ENCODE data around the gene FAM170A. TPM values are rescaled to one million over a fixed set of nuclear protein-coding genes. Genes with fewer than 3 reads are reported as not detected.

FAM170A gene
- total RNA-seq, 1 donor from 2014 or later, result not detected

GRCh38 chr5:119656023-119656422 is 26.7 kb downstream of the FAM170A start:
- no peaks in the 10 kb centered on the region for H4K20me1 ChIP-seq (ENCODE audit: low read depth)
- no peaks in the 10 kb centered on the region for H3K36me3 ChIP-seq
- no peak overlapping the region for H3K9ac ChIP-seq
- H3F3A ChIP-seq (ENCODE audit: low read depth), result no peaks in the 10 kb centered on the region
- no peak overlapping the region for H2AFZ ChIP-seq (replicated peaks)
- no peaks in the 10 kb centered on the region for H3K4me1 ChIP-seq
- no peaks in the 10 kb centered on the region for H3K27me3 ChIP-seq
- no peak overlapping the region for H3K4me3 ChIP-seq
- Mint-ChIP-seq H3K36me3 (no peaks in the 10 kb centered on the region), H3K4me1 (no peaks in the 10 kb centered on the region), H3K9me3 (peaks cover 5% of the 10 kb centered on the region), H3K27me3 (ENCODE audit: insufficient read depth, low read depth) (no peaks in the 10 kb centered on the region), H3K4me3 (no peak overlapping the region), H3K27ac (no peak overlapping the region)
- H3K79me2 ChIP-seq (ENCODE audit: low read depth), result no peaks in the 10 kb centered on the region
- no peak for TF ChIP-seq EZH2phosphoT487 (IDR thresholded peaks at IDR 0.05)
- no peak for TF ChIP-seq EZH2 (IDR thresholded peaks at IDR 0.05)
- TF ChIP-seq CTCF (IDR thresholded peaks at IDR 0.05), result no peak
- H3K9me3 ChIP-seq (ENCODE audit: low read depth), result no peaks in the 10 kb centered on the region
- no peak for DNase-seq (ENCODE audit: low spot score)
- no peak overlapping the region for H3K4me2 ChIP-seq
- no peak overlapping the region for H3K27ac ChIP-seq

- Histone ChIP-seq H3K27ac (no peak overlapping the region), H2AFZ (replicated peaks) (no peak overlapping the region), H3F3A (ENCODE audit: low read depth) (no peaks in the 10 kb centered on the region), H3K4me2 (no peak overlapping the region), H3K4me1 (no peaks in the 10 kb centered on the region), H3K9me3 (ENCODE audit: low read depth) (peaks cover 3% of the 10 kb centered on the region), H3K9ac (no peak overlapping the region), H4K20me1 (ENCODE audit: low read depth) (no peaks in the 10 kb centered on the region), H3K79me2 (ENCODE audit: low read depth) (no peaks in the 10 kb centered on the region), H3K36me3 (no peaks in the 10 kb centered on the region), H3K27me3 (no peaks in the 10 kb centered on the region), H3K4me3 (no peak overlapping the region)
- Mint-ChIP-seq H3K27ac (no peak overlapping the region), H3K4me3 (no peak overlapping the region), H3K9me3 (no peaks in the 10 kb centered on the region), H3K4me1 (no peaks in the 10 kb centered on the region), H3K36me3 (no peaks in the 10 kb centered on the region), H3K27me3 (ENCODE audit: insufficient read depth, low read depth) (no peaks in the 10 kb centered on the region)
- TF ChIP-seq EZH2 (IDR thresholded peaks at IDR 0.05) (no peak), EZH2phosphoT487 (IDR thresholded peaks at IDR 0.05) (no peak), CTCF (IDR thresholded peaks at IDR 0.05) (no peak)
- no peak for DNase-seq (ENCODE audit: low spot score)
Measured at GRCh38 chr5:119666542-119666941, 37.2 kb downstream of the FAM170A start.

- H3K4me1 Mint-ChIP-seq, result no peaks in the 10 kb centered on the region
- Histone ChIP-seq H3K9me3 (ENCODE audit: low read depth) (no peaks in the 10 kb centered on the region), H3K9ac (no peak overlapping the region), H3K79me2 (ENCODE audit: low read depth) (no peaks in the 10 kb centered on the region), H3K4me1 (peaks cover 8% of the 10 kb centered on the region), H3K4me3 (no peak overlapping the region), H3K36me3 (no peaks in the 10 kb centered on the region), H3K4me2 (no peak overlapping the region), H4K20me1 (ENCODE audit: low read depth) (no peaks in the 10 kb centered on the region), H3F3A (ENCODE audit: low read depth) (no peaks in the 10 kb centered on the region), H2AFZ (replicated peaks) (no peak overlapping the region), H3K27me3 (no peaks in the 10 kb centered on the region), H3K27ac (no peak overlapping the region)
- TF ChIP-seq EZH2 (IDR thresholded peaks at IDR 0.05), result no peak
- no peak for TF ChIP-seq CTCF (IDR thresholded peaks at IDR 0.05)
- TF ChIP-seq EZH2phosphoT487 (IDR thresholded peaks at IDR 0.05), result no peak
- no peak for DNase-seq (ENCODE audit: low spot score)
- H3K4me3 Mint-ChIP-seq, result no peak overlapping the region
- no peaks in the 10 kb centered on the region for H3K9me3 Mint-ChIP-seq
- H3K27ac Mint-ChIP-seq, result no peak overlapping the region
- no peaks in the 10 kb centered on the region for H3K36me3 Mint-ChIP-seq
- no peaks in the 10 kb centered on the region for H3K27me3 Mint-ChIP-seq (ENCODE audit: insufficient read depth, low read depth)
Measured at GRCh38 chr5:119678351-119679028, 49.1 kb downstream of the FAM170A start.
